Mammary epithelial cell (primary cell): Measurements from ENCODE around the gene SOX12.

Experiments
- CTCF ChIP-seq, 2 donors: IDR thresholded peaks in 1 of 2; conservative IDR thresholded peaks in 1 of 2; 2 replicates each; pipeline ENCODE4 v1.5.1; 2011 to 2012; ENCODE audit warnings: inconsistent platforms in 2 of 2, low read length in 2 of 2, mild to moderate bottlenecking in 2 of 2, control low read depth in 1 of 2, low read depth in 1 of 2; ENCODE audit not compliant: insufficient read depth in 1 of 2; ENCODE audit errors: extremely low read depth in 1 of 2
- EZH2 ChIP-seq: IDR thresholded peaks from 2 replicates; pipeline ENCODE4 v1.6.1; 2012; ENCODE audit warnings: low read length, inconsistent platforms, borderline replicate concordance

DNA sequence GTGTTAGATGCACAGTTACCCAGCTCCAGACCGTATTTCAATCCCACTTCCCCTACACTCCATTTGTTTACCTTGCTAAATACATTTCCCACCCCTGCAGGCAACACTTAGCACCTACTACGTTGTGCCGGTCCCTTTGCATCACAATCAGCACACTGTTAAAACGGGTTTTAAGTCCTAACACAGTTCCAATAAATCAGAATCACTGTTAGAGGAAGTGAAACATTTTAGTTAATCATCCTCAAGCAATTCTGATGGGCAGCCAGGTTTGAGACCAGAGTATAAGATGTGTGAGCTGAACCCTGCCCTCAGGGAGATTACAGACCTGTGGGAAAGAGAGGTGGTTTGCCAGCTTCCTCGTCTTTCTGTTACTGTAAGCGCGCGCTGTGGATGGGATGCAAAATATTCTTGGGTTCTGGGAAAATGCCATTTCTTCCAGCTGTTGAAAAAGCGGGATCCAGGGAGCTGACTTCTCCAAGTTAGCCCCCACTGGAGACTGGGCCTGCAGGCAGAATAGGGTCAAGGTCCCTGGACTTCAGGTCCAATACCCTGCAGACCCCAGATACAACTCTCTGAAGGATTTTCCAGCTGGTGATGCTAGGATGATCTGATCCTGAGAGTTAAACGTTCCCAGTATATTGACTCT is 24.9 kb upstream of the SOX12 start:
- TF ChIP-seq CTCF (conservative IDR thresholded peaks at IDR 0.05 in 1 of 2, IDR thresholded peaks at IDR 0.05 in 1 of 2; ENCODE audit: extremely low read depth in 1 of 2, insufficient read depth in 1 of 2, low read depth in 1 of 2, low read length in 2 of 2) (no peak), EZH2 (no peak)
